ENCODE results near the gene TAS2R38. TPM values are rescaled to one million over a fixed set of nuclear protein-coding genes. Genes with fewer than 3 reads are reported as not detected.

Gene TAS2R38
- total and polyA plus RNA-seq, 2 experiments from 2014 or later, result 0.24 TPM; not detected in 1

- no peak overlapping the region for H3K4me2 ChIP-seq
- no peaks in the 10 kb centered on the region for H3K4me1 ChIP-seq (ENCODE audit: insufficient read depth)
- no peaks in the 10 kb centered on the region for H3K27me3 Mint-ChIP-seq (ENCODE audit: insufficient read depth, low read depth, poor library complexity)
- H3K9me3 Mint-ChIP-seq, result no peaks in the 10 kb centered on the region
- DNase-seq (ENCODE audit: low spot score), result no peak
- no peak overlapping the region for H3K4me3 ChIP-seq
- no peaks in the 10 kb centered on the region for H3K36me3 ChIP-seq (ENCODE audit: insufficient read depth)
- H3K27ac ChIP-seq (ENCODE audit: low read depth), result no peak overlapping the region
- H3K79me2 ChIP-seq (replicated peaks; ENCODE audit: insufficient read depth), result no peaks in the 10 kb centered on the region
- H3F3A ChIP-seq (replicated peaks; ENCODE audit: low read depth), result no peaks in the 10 kb centered on the region
- H3K36me3 Mint-ChIP-seq (ENCODE audit: low read depth), result no peaks in the 10 kb centered on the region
- H3K27me3 ChIP-seq (ENCODE audit: insufficient read depth), result no peaks in the 10 kb centered on the region
- H2AFZ ChIP-seq, result no peak overlapping the region
- ATAC-seq, result no peak
- H3K9me2 ChIP-seq (ENCODE audit: insufficient read depth), result peaks cover 2% of the 10 kb centered on the region; the same call in 1 of the 2 replicates
- TF ChIP-seq JUNB (IDR thresholded peaks at IDR 0.05; ENCODE audit: unreplicated experiment) (no peak), EZH2 (IDR thresholded peaks at IDR 0.05; ENCODE audit: low read depth, unreplicated experiment) (no peak), CREB1 (CRISPR knock-in tag; IDR thresholded peaks at IDR 0.05; ENCODE audit: low read depth) (no peak), EZH2phosphoT487 (IDR thresholded peaks at IDR 0.05; ENCODE audit: unreplicated experiment) (no peak), ZNF114 (CRISPR knock-in tag; IDR thresholded peaks at IDR 0.05) (no peak), ZNF331 (CRISPR knock-in tag; IDR thresholded peaks at IDR 0.05; ENCODE audit: low read depth) (no peak), NANOG (IDR thresholded peaks at IDR 0.05; ENCODE audit: borderline replicate concordance) (no peak), ETS1 (IDR thresholded peaks at IDR 0.05) (no peak), ZNF462 (CRISPR knock-in tag; IDR thresholded peaks at IDR 0.05) (no peak)
- no peaks in the 10 kb centered on the region for H4K20me1 ChIP-seq (replicated peaks; ENCODE audit: insufficient read depth)
- no peak overlapping the region for H3K27ac Mint-ChIP-seq
- H3K4me1 Mint-ChIP-seq, result no peaks in the 10 kb centered on the region
- no peak overlapping the region for H3K4me3 Mint-ChIP-seq
Measured at GRCh38 chr7:142002179-142002578, 28.6 kb upstream of the TAS2R38 start.
